ENCODE results near the gene BAX. TPM values are rescaled to one million over a fixed set of nuclear protein-coding genes. Genes with fewer than 3 reads are reported as not detected.

The BAX gene
- total and polyA plus RNA-seq, 9 of the 15 experiments (the other 6 are each of a cell fraction or from before 2014, with no cell fraction given) = 3.2 to 95.4 (median 44.5) TPM

- TF ChIP-seq ZNF407 (IDR thresholded peaks at IDR 0.05; ENCODE audit: low read depth) (no peak), NONO (IDR thresholded peaks at IDR 0.05; ENCODE audit: low read depth in 2 of 2, low read length in 1 of 2) (no peak), HNRNPLL (IDR thresholded peaks at IDR 0.05; ENCODE audit: low read depth, low read length, poor library complexity, severe bottlenecking) (no peak), MBD1 (CRISPR knock-in tag; IDR thresholded peaks at IDR 0.05) (no peak), SRF (CRISPR knock-in tag; IDR thresholded peaks at IDR 0.05) (0 out of 4 replicates have a peak, but pooled peaks of 1 of the 2 experiments have one; percentile 46), MTF1 (CRISPR knock-in tag; IDR thresholded peaks at IDR 0.05; ENCODE audit: borderline replicate concordance) (no peak), RCOR1 (IDR thresholded peaks at IDR 0.05; ENCODE audit: borderline replicate concordance in 1 of 2, low read depth in 2 of 2, low read length in 2 of 2) (no peak), CBFA2T3 (IDR thresholded peaks at IDR 0.05) (peak; percentile 53), ZNF41 (CRISPR knock-in tag; conservative IDR thresholded peaks at IDR 0.05) (no peak), POLR2A (conservative IDR thresholded peaks at IDR 0.05) (peak; percentile 63; the same call in 1 of the 2 replicates), MEF2D (tag; conservative IDR thresholded peaks at IDR 0.05; ENCODE audit: low read depth) (peak; percentile 68), ZNF444 (CRISPR knock-in tag; IDR thresholded peaks at IDR 0.05) (no peak), SUPT5H (IDR thresholded peaks at IDR 0.05) (0 out of 2 replicates have a peak, but pooled peaks have one; percentile 44), MXD1 (CRISPR knock-in tag; IDR thresholded peaks at IDR 0.05; ENCODE audit: borderline replicate concordance, poor library complexity, severe bottlenecking) (no peak), CC2D1A (IDR thresholded peaks at IDR 0.05) (0 out of 2 replicates have a peak, but pooled peaks have one; percentile 38), NCOA6 (IDR thresholded peaks at IDR 0.05) (no peak)
Measured at GRCh38 chr19:48953990-48954594, 583 bp upstream of the BAX start (continued).
